ENCODE data around the gene TMPRSS13.
"Not testable (repeated sequence)": the region's sequence is repeated elsewhere in the genome, so short reads cannot be mapped to it uniquely, and the experiment has no call there.

TMPRSS13 gene

DNA sequence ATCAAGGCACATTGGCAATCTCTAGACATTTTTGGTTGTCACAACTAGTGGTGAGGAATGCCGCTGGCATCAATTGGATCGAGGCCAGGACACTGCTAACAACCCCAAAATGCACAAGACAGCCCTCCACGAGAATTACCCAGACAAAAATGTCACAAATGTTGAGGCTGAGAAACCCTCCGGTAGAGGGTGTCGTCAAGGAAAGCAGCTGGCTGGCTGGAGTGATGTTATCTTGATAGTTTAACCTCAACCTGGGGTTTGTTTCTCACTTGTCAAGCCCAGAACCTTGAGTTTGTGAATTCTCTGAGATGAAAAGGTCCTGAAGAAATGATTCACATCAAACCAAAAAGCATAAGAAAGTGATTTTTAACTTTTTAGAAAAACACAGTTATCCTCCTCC lies 21.1 kb upstream of the TMPRSS13 start:
- DNase-seq: no peak

DNA sequence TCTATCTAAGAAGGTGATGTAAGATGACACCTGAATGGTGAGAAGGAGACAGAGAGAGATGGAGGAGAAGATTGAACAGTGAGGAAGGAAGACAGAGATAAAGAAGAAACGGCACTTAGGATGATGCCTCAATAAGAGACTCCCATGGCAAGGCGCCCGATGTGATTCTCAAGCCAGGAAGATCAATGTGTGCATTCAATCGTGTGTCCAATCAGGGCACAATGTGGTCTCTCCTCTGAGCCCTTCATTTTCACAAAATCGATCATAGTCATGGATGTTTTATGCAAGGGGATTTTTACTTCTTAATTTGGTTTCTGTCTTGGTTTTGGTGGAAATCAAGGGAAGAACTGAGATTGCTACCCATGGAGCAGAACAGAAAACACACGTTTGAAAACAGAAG lies 19.9 kb upstream of the TMPRSS13 start:
- DNase-seq: no peak

DNA sequence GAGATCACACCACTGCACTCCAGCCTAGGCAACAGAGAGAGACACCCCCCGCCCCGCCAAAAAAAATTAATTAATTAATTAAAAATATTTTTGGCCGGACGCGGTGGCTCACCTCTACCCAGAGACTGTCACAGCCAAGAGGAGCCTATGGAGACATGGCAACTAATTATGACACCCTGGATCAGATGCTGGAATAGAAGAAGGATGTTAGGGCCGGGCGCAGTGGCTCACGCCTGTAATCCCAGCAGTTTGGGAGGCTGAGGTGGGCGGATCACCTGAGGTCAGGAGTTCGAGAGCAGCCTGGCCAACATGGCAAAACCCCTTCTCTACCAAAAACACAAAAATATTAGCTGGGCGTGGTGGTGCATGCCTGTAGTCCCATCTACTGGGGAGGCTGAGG lies 19.3 kb upstream of the TMPRSS13 start:
- not testable (repeated sequence) for DNase-seq

DNA sequence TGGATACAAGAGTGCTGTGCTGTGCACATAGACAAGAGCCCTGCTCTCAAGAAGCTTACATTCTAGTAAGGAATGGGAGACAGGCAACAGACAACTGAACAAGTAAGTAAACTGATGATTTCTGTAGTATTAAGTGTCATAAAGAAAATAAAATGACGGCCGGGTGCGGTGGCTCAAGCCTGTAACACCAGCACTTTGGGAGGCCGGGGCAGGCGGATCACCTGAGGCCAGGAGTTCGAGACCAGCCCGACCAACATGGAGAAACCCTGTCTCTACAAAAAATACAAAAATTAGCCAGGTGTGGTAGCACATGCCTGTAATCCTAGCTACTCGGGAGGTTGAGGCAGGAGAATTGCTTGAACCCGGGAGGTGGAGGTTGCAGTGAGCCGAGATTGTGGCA lies 18.5 kb upstream of the TMPRSS13 start:
- DNase-seq: not testable (repeated sequence)

DNA sequence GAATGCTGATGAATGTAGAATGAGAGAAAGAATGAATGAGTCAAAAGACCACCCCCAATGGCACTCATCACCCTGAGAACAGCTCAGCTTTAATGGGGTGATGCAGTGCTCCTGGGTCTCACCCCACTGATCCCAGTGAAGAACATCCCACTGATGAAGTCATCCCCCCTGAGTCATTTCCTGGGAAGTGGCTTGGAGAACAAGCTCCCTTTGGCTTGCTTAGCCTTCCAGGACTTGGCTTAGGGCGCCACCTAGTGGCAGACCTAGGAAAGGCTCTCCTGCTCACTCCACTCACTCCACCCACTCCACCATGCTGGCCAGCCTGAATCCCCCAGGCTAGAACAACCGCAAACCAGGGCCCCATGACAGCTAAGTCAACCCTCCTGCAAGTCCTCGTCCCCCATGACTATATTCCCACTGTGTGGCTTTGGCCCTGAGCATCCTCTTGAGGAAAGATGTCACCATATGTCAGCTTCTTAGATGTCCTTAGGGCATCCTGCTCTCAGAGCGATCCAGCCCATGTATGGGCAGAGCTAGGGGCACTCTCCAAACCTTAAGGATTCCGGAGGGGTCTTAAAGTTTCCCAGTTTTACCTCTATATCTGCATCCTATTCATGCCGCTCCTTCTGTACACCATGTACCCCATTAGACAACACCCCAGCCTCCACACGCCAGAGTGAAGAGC lies 17.8 kb upstream of the TMPRSS13 start:
- DNase-seq: peak; percentile 86

DNA sequence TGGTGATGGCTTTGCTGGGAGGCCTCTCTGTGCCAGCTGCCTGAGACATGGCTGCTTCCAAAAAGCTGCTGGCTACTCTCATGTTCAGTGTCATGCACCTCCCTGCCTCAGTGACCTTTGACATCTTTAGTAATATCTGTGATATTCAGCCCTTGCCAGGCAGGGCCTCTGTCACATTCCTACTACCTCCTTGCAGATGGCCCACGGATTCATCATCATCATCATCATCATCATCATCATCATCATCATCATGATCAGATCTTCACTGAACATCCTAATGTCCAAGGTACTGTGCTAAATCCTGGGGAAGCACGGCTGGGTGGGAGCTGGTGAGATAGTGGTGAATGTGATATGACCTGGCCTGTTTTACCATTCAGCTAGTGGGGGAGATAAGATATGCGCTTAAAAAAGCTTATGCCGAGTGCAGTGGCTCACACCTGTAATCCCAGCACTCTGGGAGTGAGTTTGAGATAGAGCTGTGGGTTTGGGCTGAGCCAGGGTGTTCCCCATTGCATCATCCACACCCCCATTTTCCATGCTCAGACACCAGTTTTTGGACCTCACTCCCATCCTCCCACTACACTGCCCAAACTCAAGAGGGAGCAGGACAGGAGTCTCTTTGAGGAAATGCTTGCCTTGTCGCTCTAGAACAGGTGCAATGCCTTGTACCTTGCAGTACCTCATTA lies 17.1 kb upstream of the TMPRSS13 start:
- DNase-seq: no peak

DNA sequence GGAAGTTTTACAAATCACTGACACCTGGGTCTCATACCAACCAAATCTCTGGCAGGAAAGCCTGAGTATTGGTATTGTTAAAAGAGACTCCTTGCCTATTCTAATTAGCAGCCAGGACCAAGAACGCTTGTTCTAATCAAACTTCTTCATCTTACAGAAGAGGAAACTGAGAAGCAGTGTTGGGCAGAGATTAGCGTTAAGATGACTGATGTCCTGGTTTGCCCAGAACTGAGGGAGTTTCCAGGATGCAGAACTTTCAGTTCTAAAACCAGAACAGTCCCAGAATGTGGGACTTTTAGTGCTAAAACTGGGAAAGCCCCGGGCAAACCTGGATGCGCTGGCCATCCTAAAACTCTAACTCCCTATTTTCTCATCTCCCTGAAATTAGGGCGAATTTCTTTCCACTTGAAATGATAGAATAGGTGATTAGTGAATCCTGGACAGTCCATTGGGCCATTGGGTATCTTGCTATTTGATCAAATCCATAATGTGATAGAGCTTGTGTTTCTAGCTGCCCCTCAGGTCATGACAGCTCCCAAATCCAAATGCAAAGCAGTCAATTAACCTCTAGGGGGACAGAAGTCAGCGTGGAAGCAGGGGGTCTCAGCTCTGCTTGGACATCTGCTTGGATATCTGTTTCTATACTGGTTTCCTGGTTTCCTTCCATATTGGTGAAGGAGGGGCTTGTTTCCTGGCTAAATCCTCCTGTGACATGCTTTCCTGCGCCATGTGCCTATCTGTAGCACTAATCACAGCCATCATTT lies 16.0 kb upstream of the TMPRSS13 start:
- no peak for DNase-seq

DNA sequence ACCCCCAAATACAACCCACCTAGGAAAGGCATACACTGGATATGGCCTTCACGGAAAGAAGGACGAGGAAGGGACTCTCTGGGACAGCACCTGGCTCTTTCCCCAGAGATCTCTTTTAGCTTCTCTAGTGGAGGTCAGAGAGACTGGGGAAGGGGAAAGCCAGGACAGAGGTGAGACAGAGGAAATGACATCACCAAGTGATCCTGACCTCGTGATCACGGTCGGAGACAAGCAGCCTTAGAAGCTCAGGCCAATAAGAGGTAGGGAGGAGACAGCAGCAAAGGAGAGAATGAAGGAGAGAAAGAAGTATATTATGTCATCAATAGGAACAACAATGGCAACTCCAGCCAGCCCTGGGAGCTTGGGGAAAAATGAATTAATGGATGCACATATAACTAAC lies 15.4 kb upstream of the TMPRSS13 start:
- DNase-seq: no peak

DNA sequence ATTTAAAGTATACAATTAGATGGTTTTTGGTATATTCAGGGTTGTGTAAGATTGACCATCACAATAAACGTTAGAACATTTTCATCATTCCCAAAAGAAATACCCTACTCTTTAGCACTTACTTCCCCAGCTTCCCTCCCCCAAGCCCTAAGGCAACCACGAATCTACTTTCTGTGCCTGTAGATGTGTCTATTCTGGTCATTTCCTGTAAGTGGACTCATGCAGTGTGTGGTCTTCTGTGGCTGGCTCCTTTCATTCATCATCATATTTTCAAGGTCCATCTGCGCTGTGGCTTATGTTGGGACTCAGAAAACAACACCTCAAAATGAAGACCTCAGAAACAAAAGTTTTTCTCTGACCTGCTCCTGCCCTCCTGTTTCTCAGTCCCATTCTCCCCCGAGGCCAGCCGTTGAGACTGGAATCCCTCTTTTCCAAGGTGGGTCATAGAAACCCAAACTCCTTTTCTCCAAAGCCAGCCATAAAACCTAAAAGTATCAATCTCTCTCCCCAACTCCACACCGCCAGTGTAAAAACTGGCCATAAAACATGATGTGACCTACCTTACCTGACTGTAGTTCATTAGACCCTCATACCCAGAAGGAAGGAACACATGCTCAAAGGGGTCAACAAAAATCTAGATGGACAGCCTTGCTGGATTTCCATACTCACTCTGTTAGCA lies 12.9 kb upstream of the TMPRSS13 start:
- no peak for DNase-seq

DNA sequence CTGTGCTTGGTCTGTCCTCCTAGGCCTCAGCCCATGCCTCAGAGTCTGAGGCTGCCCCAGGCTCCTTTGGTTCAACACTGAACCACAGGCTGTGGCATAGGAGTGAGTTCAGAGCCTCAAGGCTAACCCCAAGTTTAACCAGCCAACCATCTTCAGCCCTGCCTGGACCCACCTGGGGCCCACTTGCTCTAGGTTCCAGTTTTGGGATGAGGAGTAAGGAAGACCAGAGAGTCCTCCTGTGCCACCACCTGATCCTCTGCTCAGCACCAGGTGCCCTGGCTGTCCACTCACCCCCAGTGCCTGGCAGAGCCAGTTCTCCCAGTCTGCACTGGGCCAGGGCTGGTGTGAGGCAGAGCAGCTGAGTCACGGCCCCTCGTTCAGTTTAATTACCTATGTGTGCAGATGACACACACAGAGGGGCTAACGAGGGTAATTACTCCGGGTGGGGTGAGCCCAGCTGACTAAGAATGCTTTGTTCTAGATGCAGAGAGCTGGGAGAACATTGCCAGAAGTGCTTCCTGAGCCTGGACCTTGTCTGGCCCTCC lies 12.0 kb upstream of the TMPRSS13 start:
- DNase-seq: no peak

DNA sequence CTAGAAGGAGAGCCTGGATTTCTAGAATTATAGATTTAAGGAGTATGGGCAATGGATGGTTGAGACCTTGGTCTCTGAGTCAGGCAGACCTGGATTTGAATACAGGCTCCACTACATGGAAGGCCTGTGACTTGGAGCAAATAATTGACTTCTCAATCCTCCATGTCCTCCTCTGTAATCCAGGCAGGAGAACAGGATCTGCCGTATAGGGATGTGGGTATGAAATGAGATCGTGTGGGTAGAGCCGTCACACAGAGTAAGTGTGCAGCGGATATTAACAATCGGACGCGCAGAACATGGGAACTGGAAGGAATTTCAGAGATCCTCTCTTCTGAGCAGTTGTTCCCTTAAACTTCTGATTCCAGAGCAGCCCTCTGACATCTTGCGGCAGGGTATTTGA lies 11.5 kb upstream of the TMPRSS13 start:
- no peak for DNase-seq

DNA sequence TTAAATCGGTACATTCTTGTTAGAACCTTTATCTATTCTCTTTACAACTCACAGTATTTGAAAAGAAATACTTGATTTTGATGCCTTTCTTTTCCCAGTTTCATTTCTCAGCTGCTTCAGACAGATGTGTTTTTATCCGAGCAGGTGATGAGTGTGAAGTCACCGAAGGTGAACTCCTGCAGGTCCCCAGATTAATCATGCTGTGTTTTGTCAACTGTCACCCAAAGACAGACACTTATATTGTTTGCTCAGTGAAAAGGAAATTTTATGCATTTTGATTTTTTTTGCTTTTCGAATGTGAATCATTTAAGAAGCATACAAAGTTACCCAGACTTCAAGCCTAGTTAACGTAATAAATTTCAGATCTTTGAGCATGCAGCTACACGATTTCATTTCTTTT lies 7.8 kb upstream of the TMPRSS13 start:
- peak; percentile 63 for DNase-seq

DNA sequence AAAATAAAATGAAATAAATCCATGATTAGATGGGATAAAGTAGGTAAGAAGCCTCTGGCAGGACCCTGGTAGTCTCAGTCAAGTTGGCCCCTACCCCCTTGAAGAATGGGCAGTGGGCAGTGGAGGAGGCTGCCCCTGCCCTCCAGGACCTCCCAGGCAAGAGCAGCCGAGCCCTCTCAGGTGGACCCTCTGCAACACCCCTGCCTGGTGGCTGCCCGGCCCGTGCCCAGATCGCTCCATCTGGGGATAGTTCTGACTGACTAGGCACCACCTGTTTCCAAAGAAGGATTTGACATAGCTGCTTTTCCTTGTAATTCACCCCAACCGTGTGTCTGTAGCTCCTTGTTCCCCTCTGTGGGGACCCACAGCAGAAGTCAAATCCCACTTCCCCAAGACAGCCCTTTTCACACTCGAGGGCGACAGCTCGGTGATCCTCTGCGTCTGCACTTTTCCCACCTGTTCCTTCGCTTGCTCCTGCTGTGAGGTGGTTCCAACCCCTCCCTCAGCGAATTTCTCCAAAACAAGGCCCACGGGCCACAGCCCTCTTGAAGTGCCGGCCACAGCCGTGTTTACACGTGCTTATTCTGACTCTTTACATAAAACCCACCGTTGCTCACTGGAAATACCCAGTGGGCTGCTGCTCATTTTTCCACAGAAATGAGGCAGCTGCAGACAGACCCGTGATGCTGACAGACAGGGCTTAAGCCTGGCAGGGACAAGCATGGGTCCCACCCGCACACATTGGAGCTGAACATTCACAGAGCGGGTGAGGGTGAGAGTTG lies 5.5 kb upstream of the TMPRSS13 start:
- DNase-seq: no peak

DNA sequence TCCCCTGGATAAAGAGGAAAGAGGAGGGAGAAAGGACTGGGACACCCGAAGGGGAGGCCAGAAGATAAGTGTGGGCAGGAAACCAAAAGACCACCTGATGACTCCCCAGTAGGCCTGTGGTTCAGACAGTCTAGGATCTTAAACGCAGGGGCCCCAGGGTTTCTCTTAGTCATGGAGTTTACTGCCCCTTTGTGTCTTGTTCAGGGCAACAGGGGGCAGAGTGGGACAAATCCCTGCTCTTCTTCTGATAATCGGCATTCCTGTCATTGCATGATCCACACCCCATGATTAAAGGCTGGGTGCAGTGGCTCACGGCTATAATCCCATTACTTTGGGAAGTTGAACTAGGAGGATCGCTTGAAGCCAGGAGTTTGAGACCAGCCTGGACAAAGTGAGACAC lies 4.7 kb upstream of the TMPRSS13 start:
- DNase-seq: no peak

DNA sequence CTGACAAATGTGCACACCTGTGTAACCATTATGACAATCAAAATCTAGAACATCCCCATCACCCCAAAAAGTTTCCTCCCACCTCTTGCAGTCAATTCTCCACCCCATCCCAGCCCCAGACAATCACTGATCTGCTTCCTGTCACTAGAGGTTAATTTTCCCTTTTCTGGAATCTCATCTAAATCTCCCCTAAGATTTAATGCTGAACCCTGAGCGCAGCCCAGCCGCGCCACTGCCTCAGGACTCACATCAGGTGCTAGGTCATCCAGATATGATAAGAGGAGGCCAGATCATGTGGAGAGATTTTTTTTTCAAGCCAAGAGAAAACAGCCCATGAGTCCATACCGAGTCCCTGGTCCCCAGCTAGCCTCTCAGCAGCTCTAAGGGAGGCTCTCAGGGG lies 4.3 kb upstream of the TMPRSS13 start:
- DNase-seq: no peak

DNA sequence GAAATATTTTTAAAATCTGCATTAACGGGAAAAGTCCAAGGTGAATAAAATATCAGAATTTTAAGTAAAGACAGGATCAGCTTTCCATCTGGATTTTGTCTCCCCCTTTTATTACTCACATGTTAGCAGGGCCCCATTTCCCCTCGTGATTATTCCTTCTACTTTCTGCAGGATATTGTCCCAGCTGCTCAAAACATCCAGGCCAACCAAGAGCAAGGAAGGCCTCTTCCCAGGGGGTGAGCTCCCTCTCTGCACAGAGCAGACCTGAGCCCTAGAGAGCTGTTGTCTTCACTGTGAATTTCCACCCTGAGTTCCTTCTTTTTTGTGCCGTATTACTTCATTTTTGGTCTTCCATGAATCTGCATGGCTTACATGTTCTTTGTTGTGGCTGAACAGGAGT lies 3.7 kb upstream of the TMPRSS13 start:
- no peak for DNase-seq

DNA sequence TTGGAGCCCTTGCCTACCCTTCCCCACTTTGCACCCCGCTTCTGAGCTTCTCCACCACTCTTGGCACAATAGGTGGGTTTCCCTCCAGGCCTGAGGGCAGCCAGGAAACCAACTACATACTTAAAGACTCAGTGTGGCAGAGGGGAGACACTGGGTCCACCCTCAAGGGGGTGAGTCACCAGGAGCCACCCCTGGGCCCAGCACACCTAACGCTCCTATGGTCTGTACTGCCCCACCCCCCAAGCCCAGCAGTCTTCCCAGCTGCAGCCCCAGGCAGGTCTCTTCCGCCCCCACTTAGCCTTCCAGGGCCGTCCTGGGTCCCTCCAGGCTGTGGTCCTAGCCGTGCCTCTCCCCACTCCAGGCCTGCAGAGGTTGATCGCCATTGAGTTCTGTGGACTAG lies 3.2 kb upstream of the TMPRSS13 start:
- DNase-seq: no peak

DNA sequence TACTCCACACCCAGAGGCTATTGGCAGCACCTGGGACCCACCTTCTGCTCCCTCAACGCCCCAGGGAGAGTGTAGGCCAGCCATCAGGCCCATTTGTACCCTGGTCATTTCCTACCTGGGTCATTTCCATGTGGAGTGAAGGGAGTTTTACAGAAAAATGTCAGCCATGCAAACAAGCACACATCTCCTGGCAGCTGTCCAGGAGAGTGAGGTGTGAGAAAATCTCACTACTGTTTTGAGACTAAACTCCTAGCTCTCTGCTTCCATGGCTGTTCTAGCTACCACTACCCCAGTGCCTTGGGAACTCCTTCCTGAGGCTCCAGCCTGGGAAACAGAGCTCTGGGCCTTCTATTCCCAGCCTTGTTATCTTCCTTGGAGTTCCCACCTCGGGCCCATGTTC lies 2.8 kb upstream of the TMPRSS13 start:
- peak; percentile 14 for DNase-seq

DNA sequence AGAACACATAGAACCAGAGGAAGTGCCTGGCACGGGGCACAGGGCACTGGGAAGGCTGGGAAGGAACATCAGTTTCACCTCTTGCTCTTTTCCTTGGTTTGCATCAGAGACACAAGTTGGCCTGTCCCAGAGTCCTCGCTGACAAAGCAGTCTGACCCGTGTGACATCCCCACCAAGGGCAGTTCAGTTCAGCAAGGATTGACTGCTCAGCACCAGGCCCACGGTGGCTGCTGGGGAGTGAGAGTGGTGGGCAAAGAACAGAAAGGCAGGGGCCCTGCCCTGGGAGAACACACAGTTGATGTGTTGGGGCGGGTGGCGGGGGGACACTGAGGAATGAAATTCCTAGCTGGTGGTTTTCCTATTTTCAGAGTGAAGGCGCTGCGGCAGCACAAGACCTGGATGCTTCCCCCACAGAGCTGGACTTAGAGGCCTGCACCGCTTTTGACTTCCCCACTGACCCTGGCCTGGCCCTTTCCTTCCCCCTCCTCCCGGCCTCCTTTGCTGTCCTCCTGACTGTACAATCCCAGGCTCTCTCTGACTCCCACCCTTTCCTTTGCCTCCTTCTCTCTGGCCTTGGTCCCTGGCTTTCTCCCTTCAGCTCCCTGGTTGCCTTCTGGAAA lies 2.2 kb upstream of the TMPRSS13 start:
- DNase-seq: no peak

DNA sequence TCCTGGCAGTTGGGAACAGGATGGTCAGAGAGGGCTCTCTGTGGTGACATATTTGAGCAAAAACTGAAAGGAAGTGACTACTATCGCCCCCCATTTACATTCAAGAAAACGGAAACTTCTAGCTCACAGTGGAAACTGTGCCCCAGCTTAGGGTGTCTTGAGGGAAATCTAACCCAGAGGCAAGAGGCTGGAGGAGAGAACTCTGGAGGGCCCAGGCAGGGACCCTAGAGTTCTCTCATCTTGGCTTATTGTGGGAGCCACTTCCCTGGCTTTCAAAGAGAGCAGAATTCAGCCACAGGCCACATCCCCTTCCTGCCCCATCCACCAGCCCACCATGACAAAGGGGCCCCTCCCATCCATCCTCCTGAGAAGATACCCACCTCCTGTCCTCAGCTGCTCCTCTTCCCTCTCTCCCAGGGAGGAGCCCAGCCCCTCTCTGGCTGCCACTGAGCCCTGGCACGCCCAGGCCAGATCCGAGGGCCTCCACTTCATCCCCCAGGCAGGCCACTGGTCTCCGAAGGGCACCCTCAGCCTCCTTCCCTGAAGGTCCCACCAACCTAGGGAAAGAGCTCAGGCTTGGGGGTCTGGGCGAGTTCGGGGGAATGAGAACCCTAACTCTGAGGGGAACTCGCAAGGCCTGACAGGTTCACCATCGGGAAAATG lies 1.6 kb upstream of the TMPRSS13 start:
- no peak for DNase-seq

DNA sequence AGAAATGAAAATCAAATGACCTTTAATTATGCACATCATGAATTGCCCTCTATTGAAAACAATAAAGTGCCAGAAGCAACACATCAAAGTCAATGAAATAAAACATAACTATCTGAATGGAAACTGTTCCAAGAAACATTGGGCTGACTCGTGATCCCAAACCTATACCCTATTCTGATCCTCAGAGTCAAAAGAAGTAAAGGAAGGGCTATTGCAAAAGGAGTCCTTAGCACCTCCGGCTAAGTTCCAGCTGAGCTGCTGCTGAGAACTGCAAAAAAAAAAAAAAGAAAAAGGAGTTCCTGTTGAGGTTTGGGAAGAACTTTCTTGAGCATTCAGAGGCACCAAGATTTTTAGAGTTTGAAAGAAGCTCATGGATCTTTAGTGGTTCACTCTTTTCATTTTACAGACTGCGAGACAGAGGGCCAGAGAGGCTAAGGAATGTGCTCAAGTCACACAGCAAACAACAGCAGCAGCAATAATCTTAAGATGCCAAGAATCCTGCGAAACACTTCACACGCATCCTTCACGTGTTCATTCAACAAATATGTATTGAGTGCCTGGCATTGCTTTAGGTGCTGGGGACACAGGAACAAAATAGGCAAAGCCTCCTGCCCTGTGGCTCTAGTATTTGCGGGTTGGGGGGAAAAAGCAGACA lies 841 bp upstream of the TMPRSS13 start:
- DNase-seq: no peak

Measured in NCI-H510A treated with DMSO at 0.1 percent for 48 hours (cell line).